Liver (tissue), 3 donors: ENCODE results near the gene PDZD2.

ENCODE experiments used
- EGR1 ChIP-seq, 2 donors: IDR thresholded peaks; 2 replicates each; pipeline ENCODE4 v1.6.1; 2016 to 2018; ENCODE audit warnings: antibody characterized with exemption in 2 of 2, low read depth in 2 of 2
- GABPA ChIP-seq, 2 donors: IDR thresholded peaks in 1 of 2; conservative IDR thresholded peaks in 1 of 2; 2 replicates each; pipeline ENCODE4 v1.6.1; 2016; ENCODE audit warnings: antibody characterized with exemption in 2 of 2, mild to moderate bottlenecking in 1 of 2, moderate library complexity in 1 of 2
- RXRA ChIP-seq, 2 donors: IDR thresholded peaks; 2 replicates each; pipeline ENCODE4 v1.6.1; 2017 to 2018; ENCODE audit warnings: antibody characterized with exemption in 2 of 2, mild to moderate bottlenecking in 1 of 2
- TAF1 ChIP-seq: conservative IDR thresholded peaks from 2 replicates; pipeline ENCODE4 v1.6.1; 2016; ENCODE audit warnings: antibody characterized with exemption, mild to moderate bottlenecking
- TF ChIP-seq, protein P1 (sequence below): IDR thresholded peaks from 2 replicates; pipeline ENCODE4 v1.6.1; 2016; ENCODE audit warnings: antibody characterized with exemption
- TF ChIP-seq, protein P2 (sequence below): fragments of 150-350 bp; IDR thresholded peaks from 2 replicates; pipeline ENCODE4 v1.5.1; 2017; ENCODE audit warnings: improper control_type of control experiment, low read depth, low read length; ENCODE audit not compliant: missing input control
- TF ChIP-seq, protein P3 (sequence below): IDR thresholded peaks from 2 replicates; pipeline ENCODE4 v1.6.1; 2016; ENCODE audit warnings: antibody characterized with exemption, mild to moderate bottlenecking
- donor health status: healthy.
- donor health status: healthy.

DNA sequence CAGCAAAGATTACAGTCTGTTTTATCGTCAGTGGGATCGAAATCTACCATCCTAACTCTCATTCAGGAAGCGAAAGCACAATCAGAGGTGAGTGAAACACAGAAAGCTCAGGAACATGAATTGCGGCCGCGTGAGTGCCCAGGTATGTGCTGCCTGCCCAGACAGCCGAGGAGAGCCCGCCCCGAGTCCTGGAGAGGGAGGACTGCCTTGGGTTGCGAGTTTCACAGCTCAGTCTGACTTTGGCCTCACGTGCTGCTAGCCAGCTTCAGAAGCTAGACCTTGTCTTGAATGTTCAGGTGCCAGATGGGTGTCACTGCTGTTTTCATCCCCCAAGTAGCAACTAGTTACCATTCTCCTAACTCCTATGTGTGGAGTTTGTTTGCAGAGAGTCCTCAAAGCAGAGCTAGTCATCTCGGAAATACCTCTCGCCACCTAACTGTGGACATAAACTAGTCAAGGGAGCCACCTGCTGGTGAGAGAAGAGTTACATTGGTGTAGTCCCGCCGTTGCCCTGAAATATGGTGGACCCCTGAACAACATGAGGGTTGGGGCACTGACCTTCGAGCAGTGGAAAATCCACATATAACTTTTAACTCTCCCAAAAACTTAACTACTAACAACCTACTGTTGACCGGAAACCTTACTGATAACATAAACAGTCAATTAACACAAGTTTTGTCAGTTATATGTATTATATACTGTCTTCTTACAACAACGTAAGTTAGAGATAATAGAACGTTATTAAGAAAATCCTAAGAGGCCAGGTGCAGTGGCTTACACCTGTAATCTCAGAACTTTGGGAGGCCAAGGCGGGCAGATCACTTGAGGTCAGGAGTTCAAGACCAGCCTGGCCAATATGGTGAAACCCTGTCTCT is 454.2 kb downstream of the PDZD2 start:
- TF ChIP-seq, protein P1, sequence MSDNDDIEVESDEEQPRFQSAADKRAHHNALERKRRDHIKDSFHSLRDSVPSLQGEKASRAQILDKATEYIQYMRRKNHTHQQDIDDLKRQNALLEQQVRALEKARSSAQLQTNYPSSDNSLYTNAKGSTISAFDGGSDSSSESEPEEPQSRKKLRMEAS, result no peak
- TF ChIP-seq GABPA (IDR thresholded peaks at IDR 0.05 in 1 of 2, conservative IDR thresholded peaks at IDR 0.05 in 1 of 2) (no peak), RXRA (IDR thresholded peaks at IDR 0.05) (no peak), EGR1 (IDR thresholded peaks at IDR 0.05; ENCODE audit: low read depth in 2 of 2) (no peak), TAF1 (no peak)
- TF ChIP-seq, protein P2, sequence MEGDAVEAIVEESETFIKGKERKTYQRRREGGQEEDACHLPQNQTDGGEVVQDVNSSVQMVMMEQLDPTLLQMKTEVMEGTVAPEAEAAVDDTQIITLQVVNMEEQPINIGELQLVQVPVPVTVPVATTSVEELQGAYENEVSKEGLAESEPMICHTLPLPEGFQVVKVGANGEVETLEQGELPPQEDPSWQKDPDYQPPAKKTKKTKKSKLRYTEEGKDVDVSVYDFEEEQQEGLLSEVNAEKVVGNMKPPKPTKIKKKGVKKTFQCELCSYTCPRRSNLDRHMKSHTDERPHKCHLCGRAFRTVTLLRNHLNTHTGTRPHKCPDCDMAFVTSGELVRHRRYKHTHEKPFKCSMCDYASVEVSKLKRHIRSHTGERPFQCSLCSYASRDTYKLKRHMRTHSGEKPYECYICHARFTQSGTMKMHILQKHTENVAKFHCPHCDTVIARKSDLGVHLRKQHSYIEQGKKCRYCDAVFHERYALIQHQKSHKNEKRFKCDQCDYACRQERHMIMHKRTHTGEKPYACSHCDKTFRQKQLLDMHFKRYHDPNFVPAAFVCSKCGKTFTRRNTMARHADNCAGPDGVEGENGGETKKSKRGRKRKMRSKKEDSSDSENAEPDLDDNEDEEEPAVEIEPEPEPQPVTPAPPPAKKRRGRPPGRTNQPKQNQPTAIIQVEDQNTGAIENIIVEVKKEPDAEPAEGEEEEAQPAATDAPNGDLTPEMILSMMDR, result peak; percentile 61
- TF ChIP-seq, protein P3, sequence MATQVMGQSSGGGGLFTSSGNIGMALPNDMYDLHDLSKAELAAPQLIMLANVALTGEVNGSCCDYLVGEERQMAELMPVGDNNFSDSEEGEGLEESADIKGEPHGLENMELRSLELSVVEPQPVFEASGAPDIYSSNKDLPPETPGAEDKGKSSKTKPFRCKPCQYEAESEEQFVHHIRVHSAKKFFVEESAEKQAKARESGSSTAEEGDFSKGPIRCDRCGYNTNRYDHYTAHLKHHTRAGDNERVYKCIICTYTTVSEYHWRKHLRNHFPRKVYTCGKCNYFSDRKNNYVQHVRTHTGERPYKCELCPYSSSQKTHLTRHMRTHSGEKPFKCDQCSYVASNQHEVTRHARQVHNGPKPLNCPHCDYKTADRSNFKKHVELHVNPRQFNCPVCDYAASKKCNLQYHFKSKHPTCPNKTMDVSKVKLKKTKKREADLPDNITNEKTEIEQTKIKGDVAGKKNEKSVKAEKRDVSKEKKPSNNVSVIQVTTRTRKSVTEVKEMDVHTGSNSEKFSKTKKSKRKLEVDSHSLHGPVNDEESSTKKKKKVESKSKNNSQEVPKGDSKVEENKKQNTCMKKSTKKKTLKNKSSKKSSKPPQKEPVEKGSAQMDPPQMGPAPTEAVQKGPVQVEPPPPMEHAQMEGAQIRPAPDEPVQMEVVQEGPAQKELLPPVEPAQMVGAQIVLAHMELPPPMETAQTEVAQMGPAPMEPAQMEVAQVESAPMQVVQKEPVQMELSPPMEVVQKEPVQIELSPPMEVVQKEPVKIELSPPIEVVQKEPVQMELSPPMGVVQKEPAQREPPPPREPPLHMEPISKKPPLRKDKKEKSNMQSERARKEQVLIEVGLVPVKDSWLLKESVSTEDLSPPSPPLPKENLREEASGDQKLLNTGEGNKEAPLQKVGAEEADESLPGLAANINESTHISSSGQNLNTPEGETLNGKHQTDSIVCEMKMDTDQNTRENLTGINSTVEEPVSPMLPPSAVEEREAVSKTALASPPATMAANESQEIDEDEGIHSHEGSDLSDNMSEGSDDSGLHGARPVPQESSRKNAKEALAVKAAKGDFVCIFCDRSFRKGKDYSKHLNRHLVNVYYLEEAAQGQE, result no peak
